Neutrophil (primary cell): ENCODE data around the gene CBLB.

Experiments
- H3K27ac ChIP-seq: fragments of 200-600 bp; sonication (generic); 2 replicates; pipeline ENCODE4 v1.5.1; 2016; ENCODE audit warnings: mild to moderate bottlenecking, moderate library complexity
- H3K27me3 ChIP-seq: fragments of 200-600 bp; sonication (generic); 2 replicates; pipeline ENCODE4 v1.6.0; 2016; ENCODE audit warnings: mild to moderate bottlenecking
- H3K36me3 ChIP-seq: fragments of 200-600 bp; sonication (generic); 2 replicates; pipeline ENCODE4 v1.5.1; 2017
- H3K4me1 ChIP-seq, 2 experiments: fragments of 200-600 bp in 1 of 2; sonication (generic) in 1 of 2; 1 replicate in 1 of 2; 2 replicates in 1 of 2; pipeline versions ENCODE4 v1.5.1 to v1.6.1; 2013 to 2016; ENCODE audit warnings: low read depth in 1 of 2, low read length in 1 of 2, mild to moderate bottlenecking in 1 of 2, moderate library complexity in 1 of 2; ENCODE audit not compliant: control insufficient read depth in 1 of 2, insufficient read depth in 1 of 2
- H3K4me3 ChIP-seq, 2 experiments: fragments of 200-600 bp in 1 of 2; sonication (generic) in 1 of 2; 1 replicate in 1 of 2; 2 replicates in 1 of 2; pipeline ENCODE4 v1.5.1; 2013 to 2016; ENCODE audit warnings: low read depth in 1 of 2, low read length in 1 of 2, mild to moderate bottlenecking in 1 of 2, moderate library complexity in 1 of 2
- H3K9me3 ChIP-seq: fragments of 200-600 bp; sonication (generic); 2 replicates; pipeline ENCODE4 v1.5.1; 2016
- TF ChIP-seq, protein P1 (sequence below): fragments of 200-600 bp; sonication (generic); IDR thresholded peaks from 2 replicates; pipeline ENCODE4 v1.5.1; 2016; ENCODE audit warnings: antibody characterized with exemption

CBLB gene

DNA sequence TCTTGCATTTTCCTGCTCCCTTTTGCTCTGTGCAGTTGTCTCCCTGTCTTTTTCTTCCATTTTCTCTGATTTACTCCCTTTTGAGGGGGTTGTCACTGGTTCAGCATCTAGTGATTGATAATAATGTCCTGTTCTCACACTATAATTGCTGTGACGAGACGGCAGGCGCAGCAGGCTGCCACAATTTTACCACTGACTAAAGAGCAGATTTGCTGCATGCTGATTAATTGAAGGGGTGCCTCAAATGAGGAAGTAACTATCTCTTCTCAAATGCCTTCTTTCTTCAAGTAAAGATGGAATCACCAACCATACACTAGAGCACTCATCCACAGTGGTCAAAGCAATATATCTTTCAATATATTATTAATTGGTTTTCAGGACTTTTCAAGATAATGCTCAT lies 219.3 kb downstream of the CBLB start:
- TF ChIP-seq, protein P1, sequence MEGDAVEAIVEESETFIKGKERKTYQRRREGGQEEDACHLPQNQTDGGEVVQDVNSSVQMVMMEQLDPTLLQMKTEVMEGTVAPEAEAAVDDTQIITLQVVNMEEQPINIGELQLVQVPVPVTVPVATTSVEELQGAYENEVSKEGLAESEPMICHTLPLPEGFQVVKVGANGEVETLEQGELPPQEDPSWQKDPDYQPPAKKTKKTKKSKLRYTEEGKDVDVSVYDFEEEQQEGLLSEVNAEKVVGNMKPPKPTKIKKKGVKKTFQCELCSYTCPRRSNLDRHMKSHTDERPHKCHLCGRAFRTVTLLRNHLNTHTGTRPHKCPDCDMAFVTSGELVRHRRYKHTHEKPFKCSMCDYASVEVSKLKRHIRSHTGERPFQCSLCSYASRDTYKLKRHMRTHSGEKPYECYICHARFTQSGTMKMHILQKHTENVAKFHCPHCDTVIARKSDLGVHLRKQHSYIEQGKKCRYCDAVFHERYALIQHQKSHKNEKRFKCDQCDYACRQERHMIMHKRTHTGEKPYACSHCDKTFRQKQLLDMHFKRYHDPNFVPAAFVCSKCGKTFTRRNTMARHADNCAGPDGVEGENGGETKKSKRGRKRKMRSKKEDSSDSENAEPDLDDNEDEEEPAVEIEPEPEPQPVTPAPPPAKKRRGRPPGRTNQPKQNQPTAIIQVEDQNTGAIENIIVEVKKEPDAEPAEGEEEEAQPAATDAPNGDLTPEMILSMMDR: no peak
- no peak overlapping the region for H3K27ac ChIP-seq
- H3K36me3 ChIP-seq: no peaks in the 10 kb centered on the region

DNA sequence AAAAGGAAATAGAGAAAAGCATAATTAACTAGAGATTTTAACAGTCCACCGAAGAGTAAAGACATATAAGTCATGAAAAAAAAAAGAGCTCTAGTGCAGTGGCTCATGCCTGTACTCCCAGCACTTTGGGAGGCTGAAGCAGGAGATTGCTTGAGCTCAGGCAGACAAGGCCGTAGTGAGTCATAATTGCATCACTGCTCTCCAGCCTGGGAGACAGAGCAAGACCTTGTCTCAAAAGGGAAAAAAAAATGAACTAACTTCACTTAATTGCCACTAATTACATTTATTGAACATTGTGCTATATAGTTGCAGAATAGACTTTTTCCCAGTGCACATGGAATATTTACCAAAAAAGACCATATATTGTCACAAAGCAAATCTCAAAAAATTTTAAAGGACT lies 221.8 kb downstream of the CBLB start:
- H3K4me1 ChIP-seq: no peaks in the 10 kb centered on the region
- no peaks in the 10 kb centered on the region for H3K36me3 ChIP-seq
- H3K27ac ChIP-seq: no peak overlapping the region
- TF ChIP-seq, protein P1: no peak
- H3K9me3 ChIP-seq: no peaks in the 10 kb centered on the region
- H3K4me3 ChIP-seq: no peak overlapping the region
- H3K27me3 ChIP-seq: no peaks in the 10 kb centered on the region

More for the DNA sequence above, 219.3 kb downstream of the CBLB start:
- Histone ChIP-seq H3K4me3 (no peak overlapping the region), H3K4me1 (no peaks in the 10 kb centered on the region), H3K27me3 (no peaks in the 10 kb centered on the region), H3K9me3 (no peaks in the 10 kb centered on the region)

DNA sequence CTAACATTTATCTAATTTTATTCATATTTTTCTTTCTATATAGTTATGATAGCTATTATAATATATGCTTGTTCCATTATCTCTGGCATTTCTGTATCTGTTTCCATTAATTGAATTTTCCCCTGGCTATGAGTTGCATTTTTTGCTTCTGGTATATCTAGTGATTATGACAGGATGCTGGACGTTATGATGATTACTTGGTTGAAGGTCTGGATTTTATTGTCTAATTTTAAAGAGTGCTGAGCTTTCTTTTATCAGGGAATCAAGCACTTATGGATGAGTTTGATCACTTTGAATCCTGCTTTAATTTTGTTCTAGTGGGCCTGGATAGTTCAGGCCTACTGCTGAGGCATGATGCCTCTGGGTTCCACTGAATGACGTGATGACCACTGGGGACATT lies 229.7 kb downstream of the CBLB start:
- Histone ChIP-seq H3K4me1 (no peaks in the 10 kb centered on the region), H3K4me3 (no peak overlapping the region), H3K27me3 (no peaks in the 10 kb centered on the region), H3K36me3 (no peaks in the 10 kb centered on the region), H3K9me3 (no peaks in the 10 kb centered on the region), H3K27ac (no peak overlapping the region)
- TF ChIP-seq, protein P1: no peak

DNA sequence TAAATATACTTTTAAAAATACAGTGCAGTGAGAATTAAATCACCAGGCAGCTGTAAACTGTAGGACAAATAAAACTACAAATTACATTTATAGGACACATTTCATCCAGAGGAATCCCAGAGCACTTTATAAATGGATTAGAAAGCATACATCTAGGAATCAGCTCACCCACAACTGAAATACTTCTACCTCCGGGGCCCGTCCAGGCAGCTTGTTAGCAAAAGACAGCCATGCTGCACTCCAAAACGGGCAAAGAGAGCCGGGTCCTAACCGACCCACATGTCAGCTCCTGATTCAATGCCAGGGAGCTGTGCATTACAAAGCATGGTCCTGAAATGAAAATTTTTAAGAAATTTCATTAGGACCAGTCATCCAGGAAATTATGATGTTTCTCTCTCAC lies 234.1 kb downstream of the CBLB start:
- Histone ChIP-seq H3K9me3 (no peaks in the 10 kb centered on the region), H3K36me3 (no peaks in the 10 kb centered on the region), H3K27ac (no peak overlapping the region), H3K4me1 (no peaks in the 10 kb centered on the region), H3K4me3 (no peak overlapping the region), H3K27me3 (no peaks in the 10 kb centered on the region)
- TF ChIP-seq, protein P1: no peak

DNA sequence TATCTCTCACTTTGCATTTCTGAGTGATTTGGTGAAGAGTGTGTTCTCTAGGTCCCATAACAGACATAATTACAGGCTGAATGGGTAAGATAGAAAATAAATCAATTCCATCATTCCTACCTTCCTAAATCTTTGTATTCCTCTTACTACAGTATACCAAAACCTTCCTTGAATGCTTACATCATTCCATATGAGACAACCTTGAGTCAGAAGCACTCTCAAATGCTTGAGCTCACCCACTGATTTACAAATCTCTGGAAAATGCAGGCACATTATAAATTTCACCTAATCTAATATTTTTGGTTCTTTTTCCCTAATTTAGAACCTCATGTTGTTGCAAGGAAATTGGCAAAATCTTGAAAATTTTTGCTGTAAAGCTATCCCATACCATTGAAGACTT lies 239.1 kb downstream of the CBLB start:
- Histone ChIP-seq H3K4me1 (no peaks in the 10 kb centered on the region), H3K27ac (no peak overlapping the region), H3K9me3 (no peaks in the 10 kb centered on the region), H3K27me3 (no peaks in the 10 kb centered on the region), H3K36me3 (no peaks in the 10 kb centered on the region), H3K4me3 (no peak overlapping the region)
- TF ChIP-seq, protein P1: no peak

DNA sequence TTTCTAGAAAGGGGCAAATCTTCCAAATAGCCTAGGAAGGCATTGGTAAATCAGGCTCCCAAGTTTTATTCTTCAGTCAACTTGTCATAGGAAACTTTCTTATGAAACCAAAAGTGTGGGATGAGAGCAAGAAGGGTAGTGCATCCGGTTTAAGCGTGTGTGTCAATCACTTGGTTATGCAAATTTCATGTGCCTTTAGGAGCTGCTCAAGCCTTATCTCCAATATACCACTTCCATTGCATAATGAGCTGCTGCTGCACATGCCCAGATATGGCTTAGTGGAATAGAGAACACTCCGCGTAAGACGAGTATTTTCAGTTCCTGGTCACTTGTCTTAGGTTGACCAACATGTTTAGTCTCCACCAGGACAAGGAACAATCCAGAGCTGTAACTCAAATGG lies 242.1 kb downstream of the CBLB start:
- no peaks in the 10 kb centered on the region for H3K36me3 ChIP-seq
- TF ChIP-seq, protein P1: no peak
- no peak overlapping the region for H3K4me3 ChIP-seq
- no peak overlapping the region for H3K27ac ChIP-seq
- no peaks in the 10 kb centered on the region for H3K4me1 ChIP-seq
- H3K9me3 ChIP-seq: no peaks in the 10 kb centered on the region
- no peaks in the 10 kb centered on the region for H3K27me3 ChIP-seq
